SW 1271 (cell line): ENCODE data around the gene CEP78.
"Not testable (repeated sequence)": the region's sequence is repeated elsewhere in the genome, so short reads cannot be mapped to it uniquely, and the experiment has no call there.

Source experiments
- DNase-seq, 2 experiments: peaks; one replicate each; lab custom pipeline; 2025; lab: John Stamatoyannopoulos, UW

The CEP78 gene

GRCh38 chr9:78234810-78235209 lies 1.1 kb upstream of the CEP78 start:
- DNase-seq, result no peak

DNA sequence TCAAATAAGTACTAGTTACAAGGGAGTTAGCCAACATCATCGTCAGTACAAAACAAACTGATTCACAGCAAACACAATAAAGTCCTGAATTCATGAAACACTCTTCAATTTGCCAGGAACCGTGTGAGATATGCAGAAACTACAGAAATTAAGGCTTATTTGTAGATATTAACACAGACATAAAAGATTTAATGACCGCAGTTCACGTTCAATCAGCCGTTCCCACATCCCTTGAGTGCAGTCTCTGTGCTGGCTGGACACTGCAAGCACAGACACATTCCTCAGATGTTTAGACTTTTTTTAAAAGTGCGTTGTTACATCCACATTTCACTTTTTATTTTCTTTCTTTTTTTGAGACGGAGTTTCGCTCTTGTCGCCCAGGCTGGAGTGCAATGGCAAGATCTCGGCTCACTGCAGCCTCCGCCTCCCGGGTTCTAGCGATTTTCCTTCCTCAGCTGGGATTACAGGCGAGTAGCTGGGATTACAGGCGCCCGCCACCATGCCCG lies 566 bp upstream of the CEP78 start:
- no peak for DNase-seq

GRCh38 chr9:78236551-78236910 lies 656 bp downstream of the CEP78 start:
- DNase-seq, result peak in 1 of 2 experiments; percentile 52

- DNase-seq, result no peak
Observed at GRCh38 chr9:78238046-78239038, 2.5 kb downstream of the CEP78 start.

GRCh38 chr9:78239506-78239905 lies 3.6 kb downstream of the CEP78 start:
- DNase-seq, result no peak

DNA sequence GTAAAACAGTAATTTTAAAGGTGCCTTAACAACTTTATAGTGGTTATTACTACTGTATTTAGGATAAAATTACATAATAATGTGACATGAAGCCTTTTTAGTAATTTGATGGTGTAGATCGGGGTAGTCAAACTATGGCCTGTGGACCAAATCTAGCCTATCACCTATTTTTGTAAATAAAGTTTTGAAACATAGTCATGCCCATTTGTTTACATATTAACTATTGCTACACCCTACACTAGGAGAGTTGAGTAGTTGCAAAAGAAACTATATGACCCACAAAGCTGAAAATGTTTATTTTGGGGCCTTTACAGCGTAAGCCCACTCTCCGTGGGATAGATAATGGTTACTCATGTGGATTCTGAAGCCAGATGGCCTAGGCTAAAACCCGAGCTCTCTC lies 6.2 kb downstream of the CEP78 start:
- DNase-seq, result no peak

DNA sequence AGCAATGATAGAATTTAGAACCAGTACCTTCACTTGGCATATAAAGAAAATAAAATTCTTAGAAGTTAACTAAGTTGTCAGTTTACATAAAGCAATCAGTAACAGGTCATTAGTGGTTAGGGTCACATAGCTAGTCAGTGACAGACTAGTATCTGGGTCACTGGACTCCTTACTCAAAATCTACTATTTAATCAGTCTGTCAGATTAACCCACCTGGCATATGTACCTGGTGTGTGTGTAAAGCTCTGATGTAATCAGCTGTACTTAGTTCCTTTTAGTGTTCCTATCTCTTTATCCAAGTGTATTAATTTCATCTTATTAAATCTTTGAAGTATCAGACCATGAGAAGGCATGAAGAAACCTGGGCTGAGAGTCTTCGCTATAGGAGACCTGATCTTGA lies 7.3 kb downstream of the CEP78 start:
- no peak for DNase-seq

DNA sequence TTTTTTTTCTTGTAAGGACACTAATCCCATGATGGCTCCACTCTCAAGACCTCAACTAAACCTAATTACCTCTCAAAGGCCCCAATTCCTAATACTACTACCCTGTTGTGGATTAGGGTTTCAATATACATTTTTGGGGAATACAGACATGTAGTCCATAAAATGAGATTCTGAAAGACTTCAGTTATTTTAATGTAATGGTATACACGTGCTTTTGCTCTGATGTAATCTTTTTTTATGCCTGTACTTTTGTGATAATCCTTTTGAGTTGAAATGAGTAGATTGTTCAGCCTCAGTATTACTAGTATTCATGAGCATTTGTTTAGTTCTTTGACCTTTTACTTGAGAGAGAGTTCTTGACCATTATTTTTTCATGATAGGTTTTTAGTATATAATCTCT lies 9.5 kb downstream of the CEP78 start:
- no peak for DNase-seq

DNA sequence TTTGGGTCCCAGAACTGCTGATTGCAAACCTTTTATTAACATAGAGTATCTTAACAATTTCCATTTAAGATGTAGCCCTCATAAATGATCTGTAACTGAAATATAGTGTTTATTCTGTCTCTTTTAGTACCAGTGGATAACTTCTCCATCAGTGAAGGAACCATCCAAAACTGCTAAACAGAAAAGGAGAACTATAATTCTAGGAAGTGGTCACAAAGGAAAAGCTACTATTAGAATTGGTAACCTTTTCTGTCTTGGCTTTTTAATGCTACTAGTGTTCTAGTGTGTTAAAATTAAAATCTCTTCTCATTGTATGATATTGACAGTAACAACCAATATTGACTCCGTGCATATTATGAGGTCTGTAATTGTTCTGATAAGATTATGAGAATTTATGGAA lies 12.8 kb downstream of the CEP78 start:
- DNase-seq, result no peak

DNA sequence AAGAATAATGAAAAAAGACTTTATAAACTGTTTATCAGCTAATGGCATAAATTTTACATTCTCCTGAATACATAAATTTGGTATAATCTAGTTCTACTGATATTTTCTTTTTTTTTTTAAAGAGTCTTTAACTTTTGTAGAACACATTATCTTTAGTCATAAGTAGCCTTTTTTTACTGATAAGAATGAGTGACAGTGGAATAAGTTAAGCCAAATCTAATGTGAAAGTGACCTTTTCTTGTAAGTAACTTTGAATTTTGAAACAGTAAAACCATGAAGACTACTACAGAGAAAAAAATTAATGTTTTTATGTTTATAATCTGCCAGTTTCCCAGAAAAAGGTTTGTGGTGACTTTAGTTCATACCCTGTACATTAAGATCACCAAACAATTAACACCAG lies 13.7 kb downstream of the CEP78 start:
- DNase-seq, result no peak

DNA sequence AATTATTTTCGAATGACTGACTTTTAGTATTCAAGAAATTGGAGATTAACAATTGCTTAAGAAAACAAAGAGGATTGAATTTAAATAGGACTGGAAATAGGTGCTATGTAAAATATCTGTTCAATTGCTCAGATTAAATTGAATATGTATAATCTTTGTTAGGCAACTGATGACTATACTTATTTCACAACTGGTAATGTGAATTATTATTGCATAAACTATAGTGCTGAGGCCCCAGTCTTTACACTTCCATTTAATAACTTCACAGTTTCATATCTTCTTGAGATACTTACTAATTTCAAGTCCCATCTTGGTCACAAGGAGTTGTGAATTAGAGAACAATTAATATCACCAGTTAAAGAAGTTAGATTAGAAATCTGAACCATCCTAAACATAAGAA lies 16.7 kb downstream of the CEP78 start:
- DNase-seq, result no peak

DNA sequence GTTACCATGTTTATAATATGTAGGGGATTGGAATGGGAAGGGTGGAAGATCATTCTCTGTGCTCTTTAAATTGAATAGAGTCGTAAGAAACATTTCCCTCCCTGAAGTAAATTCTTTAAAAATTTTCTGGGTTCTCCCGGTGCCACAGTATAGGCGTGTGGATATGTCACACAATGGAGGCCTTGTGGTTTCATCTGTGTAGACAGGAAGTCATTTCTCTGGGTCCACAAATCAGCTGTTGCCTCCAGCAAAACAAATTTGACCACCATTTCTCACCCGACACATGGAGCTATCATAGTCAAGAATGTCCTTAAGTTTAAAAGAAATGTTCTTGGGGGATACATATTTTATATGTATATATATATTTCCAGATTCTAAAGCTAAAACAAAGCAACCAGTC lies 17.4 kb downstream of the CEP78 start:
- no peak for DNase-seq

DNA sequence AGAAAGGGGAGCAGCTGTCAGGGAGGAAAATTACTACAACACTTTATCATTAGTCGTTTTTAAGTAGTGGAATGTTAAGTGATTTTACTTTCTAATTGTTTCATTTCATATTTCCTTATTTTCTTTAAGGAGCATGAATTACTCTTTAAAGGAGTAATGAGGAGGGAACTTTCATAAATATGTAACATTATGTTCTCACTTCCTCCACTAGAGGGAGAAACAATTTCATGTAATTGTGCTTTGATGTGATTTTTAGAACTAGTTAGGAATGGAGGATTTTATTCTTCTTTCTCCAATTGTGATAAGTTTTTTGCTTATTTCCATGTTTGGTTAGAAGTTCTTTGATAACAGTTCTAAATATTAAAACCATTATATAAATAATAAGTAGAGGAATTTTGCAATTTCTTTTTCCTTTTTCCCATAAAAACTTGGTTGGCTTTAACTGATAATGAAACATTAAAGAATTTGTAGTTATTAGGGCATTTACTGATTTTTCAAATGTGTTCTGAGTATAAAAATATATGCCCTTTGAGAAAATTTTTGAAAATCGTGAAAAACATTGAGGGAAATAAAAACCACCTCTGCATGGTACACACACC lies 25.6 kb downstream of the CEP78 start:
- DNase-seq, result peak in 1 of 2 experiments; percentile 37

DNA sequence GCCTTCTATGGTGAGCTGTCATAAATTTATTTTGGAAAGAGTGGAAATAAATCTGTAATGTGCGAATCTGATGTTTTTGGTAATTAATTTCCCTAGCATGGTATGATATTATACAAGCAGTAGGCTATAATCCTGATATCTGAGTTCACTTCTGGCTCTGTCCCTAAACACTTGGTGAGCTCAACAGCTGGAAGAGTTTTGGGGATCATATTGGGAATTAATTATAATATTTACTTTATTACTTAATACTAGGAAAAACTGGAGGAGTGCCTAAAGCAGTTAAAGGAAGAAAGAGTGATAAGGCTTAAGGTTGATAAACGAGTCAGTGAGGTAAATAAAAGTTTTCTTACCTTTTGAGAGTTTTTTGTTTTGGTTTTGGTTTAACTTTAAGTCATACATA lies 26.8 kb downstream of the CEP78 start:
- no peak for DNase-seq

- DNase-seq, result no peak
Observed at GRCh38 chr9:78267889-78268288, 32.0 kb downstream of the CEP78 start.

GRCh38 chr9:78269784-78270183 lies 33.9 kb downstream of the CEP78 start:
- DNase-seq, result no peak

DNA sequence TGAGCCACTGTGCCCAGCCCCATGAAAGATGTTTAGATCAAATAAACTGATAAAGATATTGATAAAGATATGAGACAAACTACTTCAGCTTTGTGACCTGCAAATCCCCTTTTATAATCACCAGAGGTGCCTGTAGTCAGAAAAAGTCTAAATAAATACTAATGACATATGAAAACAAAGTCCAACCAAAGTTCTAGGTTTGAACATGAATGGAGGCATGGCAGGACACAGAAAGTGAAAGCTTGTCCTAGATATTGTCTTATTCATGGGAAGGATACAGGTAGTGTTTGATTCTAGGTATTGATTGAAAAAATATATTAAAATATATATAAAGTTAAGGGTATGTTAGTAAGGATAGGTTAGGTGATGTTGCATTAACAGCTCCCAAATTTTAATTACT lies 36.4 kb downstream of the CEP78 start:
- no peak for DNase-seq

DNA sequence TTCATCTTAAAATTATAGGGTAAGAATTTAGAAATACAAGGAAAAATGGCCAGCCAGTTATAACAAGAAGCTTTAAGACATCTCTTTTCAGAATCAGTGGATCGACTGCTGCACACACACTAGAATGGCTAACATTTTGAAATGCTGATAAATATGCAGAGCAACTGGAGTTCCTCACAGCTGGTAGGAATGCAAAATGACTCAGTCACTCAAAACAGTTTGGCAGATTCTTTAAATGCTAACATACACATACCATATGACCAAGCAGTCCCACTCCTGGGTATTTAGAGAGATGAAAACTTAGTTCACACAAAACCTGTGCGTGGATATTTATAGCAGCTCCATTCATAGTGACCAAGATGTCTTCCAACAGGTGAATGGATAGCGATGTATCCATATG lies 37.9 kb downstream of the CEP78 start:
- DNase-seq, result no peak

DNA sequence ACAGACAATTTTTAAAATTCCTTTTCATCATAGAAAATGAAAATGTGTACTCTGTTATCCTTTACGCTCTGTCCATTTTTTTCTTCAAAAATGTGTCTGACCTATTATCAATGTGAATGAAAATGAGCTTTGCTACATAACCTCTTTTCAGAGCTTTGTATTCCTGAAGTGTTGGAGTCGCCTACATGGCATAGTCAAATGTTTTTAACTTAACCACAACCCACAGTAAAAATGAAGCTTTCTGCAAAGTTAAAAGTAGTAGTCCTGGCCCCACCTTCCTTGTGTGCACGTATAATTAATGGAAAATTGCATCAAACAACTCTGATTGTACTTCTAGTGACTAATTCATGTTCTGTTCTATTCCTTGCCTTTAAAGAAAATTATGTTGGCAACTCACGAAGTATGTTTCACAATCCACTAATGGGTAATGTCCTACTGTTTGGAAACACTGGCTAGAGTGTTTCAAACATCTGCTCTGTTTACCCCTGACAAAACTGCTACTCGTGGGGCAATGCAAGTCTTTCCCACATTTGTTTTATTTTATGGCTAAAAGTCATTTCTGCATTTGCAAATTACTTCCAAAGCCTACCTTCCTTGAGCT lies 42.4 kb downstream of the CEP78 start:
- DNase-seq, result no peak

DNA sequence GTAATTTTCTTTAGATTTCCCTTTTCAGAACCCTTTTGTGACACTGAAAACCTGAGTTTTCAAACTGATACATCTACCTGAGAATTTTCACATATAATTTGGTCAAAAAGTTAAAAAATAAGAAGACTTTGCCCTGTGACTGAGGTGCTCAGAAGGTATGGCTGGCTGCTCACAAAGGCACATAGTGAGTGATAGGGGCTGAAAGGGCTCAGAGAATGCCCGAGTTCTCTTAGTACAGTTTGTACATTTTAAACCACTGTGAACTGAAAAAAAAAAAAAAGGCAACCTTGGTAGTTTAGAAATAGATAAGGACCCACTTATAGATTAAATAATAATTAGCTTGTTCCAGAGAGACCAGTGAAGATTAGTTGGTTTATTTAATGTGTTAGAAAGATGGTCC lies 42.9 kb downstream of the CEP78 start:
- DNase-seq, result no peak

GRCh38 chr9:78280982-78281668 lies 45.2 kb downstream of the CEP78 start:
- no peak for DNase-seq

- not testable (repeated sequence) for DNase-seq
Observed at GRCh38 chr9:78284181-78284580, 48.3 kb downstream of the CEP78 start.
